ENCODE results near the gene MBTD1. TPM values are rescaled to one million over a fixed set of nuclear protein-coding genes. Genes with fewer than 3 reads are reported as not detected.
A peak's percentile ranks its signal among the peaks of the same experiment; 100 is the strongest.

MBTD1 gene
- polyA plus RNA-seq, 1 of the 3 experiments (the other 2 are of a cell fraction) = 4.6 TPM

GRCh38 chr17:51166198-51166986, 93.5 kb downstream of the MBTD1 start, which contains the start of gene NME2:
TSS of gene NME2 (plus strand) at chr17:51166411. CDS start at chr17:51166831, 420 bp downstream.
- peak within 1 kb of the TSS; percentile 90 for H3K4me2 ChIP-seq
- peak; percentile 100 for DNase-seq
- H3K79me2 ChIP-seq (ENCODE audit: insufficient read depth) = peaks cover 32% of the 10 kb centered on the region
- no peaks in the 10 kb centered on the region for H3K9me3 ChIP-seq
- 0% methylated on average over 30 of the region's 98 CpGs for WGBS (ENCODE audit: low lambda C conversion rate)
- peaks cover 42 to 47% of the 10 kb centered on the region in 2 experiments for H3K36me3 ChIP-seq (replicated peaks in 1 of 2; ENCODE audit: control insufficient read depth in 1 of 2, insufficient read depth in 2 of 2, low read length in 1 of 2)
- no peaks in the 10 kb centered on the region for H3K27me3 ChIP-seq (ENCODE audit: insufficient read depth)
- peak within 1 kb of the TSS; percentile 89 for H3K9ac ChIP-seq
- H3K27ac ChIP-seq (ENCODE audit: low read depth in 2 of 2, low read length in 1 of 2) = peak within 1 kb of the TSS; percentile 69 to 75
- POLR2A ChIA-PET = interaction anchor here (0.7 to 2.4 kb wide), 7 partner anchors 10 to 300 kb away, joined by 3 to 19 read pairs (median 5); partner anchors contain the start of genes NME1, TOB1 and UTP18
- CTCF ChIA-PET = interaction anchor here (0.6 to 5.7 kb wide), 12 partner anchors 8 to 206 kb away, joined by 3 to 61 read pairs (median 4); partner anchors contain the start of genes NME1 and SPAG9
- H2AFZ ChIP-seq (ENCODE audit: low read depth) = peak within 1 kb of the TSS; percentile 83
- H3K4me1 ChIP-seq (ENCODE audit: control insufficient read depth in 1 of 2, insufficient read depth in 2 of 2, low read depth in 1 of 2, low read length in 1 of 2) = peaks cover 4 to 11% of the 10 kb centered on the region in 2 experiments; a peak in 3 of 4 replicates
- H3K4me3 ChIP-seq (ENCODE audit: low read depth in 2 of 2, low read length in 1 of 2) = peak within 1 kb of the TSS; percentile 64 to 95
- H4K20me1 ChIP-seq (ENCODE audit: insufficient read depth) = 0 out of 2 replicates have a peak, but pooled peaks cover 13% of the 10 kb centered on the region
- no peaks in the 10 kb centered on the region for H3K9me2 ChIP-seq
- H3F3A ChIP-seq (replicated peaks; ENCODE audit: insufficient read depth) = peaks cover 39% of the 10 kb centered on the region
- no peak for TF ChIP-seq RXRA (IDR thresholded peaks at IDR 0.05; ENCODE audit: borderline replicate concordance, low read depth)
- TF ChIP-seq GABPA (IDR thresholded peaks at IDR 0.05; ENCODE audit: low read depth) = peak; percentile 70
- peak; percentile 51; the same call in 1 of the 2 replicates for TF ChIP-seq RFX5 (IDR thresholded peaks at IDR 0.05; ENCODE audit: low read length)
- no peak for TF ChIP-seq REST (IDR thresholded peaks at IDR 0.05; ENCODE audit: low read depth, low read length)
- TF ChIP-seq NRF1 (IDR thresholded peaks at IDR 0.05; ENCODE audit: low read depth, low read length) = 0 out of 2 replicates have a peak, but pooled peaks have one; percentile 32
- TF ChIP-seq POLR2AphosphoS5 (IDR thresholded peaks at IDR 0.05; ENCODE audit: low read depth, low read length) = peak; percentile 97
- TF ChIP-seq TEAD4 (IDR thresholded peaks at IDR 0.05; ENCODE audit: borderline replicate concordance, insufficient read depth) = 0 out of 2 replicates have a peak, but pooled peaks have one; percentile 8
- no peak for TF ChIP-seq FOXM1 (IDR thresholded peaks at IDR 0.05; ENCODE audit: low read depth)
- TF ChIP-seq TAF1 (IDR thresholded peaks at IDR 0.05; ENCODE audit: borderline replicate concordance, low read depth, low read length) = peak; percentile 30
- no peak for TF ChIP-seq NFIC (IDR thresholded peaks at IDR 0.05; ENCODE audit: borderline replicate concordance)
- TF ChIP-seq USF1 (IDR thresholded peaks at IDR 0.05; ENCODE audit: borderline replicate concordance, low read depth) = peak; percentile 87
- TF ChIP-seq IRF3 (IDR thresholded peaks at IDR 0.05; ENCODE audit: low read depth, low read length) = no peak
- 0 out of 2 replicates have a peak, but pooled peaks have one; percentile 39 for TF ChIP-seq GATA2 (CRISPR knock-in tag; IDR thresholded peaks at IDR 0.05)
- peak; percentile 68; the same call in 1 of the 2 replicates for TF ChIP-seq USF2 (IDR thresholded peaks at IDR 0.05; ENCODE audit: borderline replicate concordance, low read depth, low read length)
- TF ChIP-seq SIN3A (IDR thresholded peaks at IDR 0.05; ENCODE audit: borderline replicate concordance, low read depth, low read length) = 0 out of 2 replicates have a peak, but pooled peaks have one; percentile 7
- TF ChIP-seq MAX (IDR thresholded peaks at IDR 0.05; ENCODE audit: low read depth) = peak; percentile 92
- no peak for TF ChIP-seq EZH2phosphoT487 (IDR thresholded peaks at IDR 0.05; ENCODE audit: borderline replicate concordance, low read depth)
- peak; percentile 17 for TF ChIP-seq CHD2 (IDR thresholded peaks at IDR 0.05; ENCODE audit: low read length, partially characterized antibody)
- peak; percentile 96 for TF ChIP-seq MXI1 (IDR thresholded peaks at IDR 0.05; ENCODE audit: low read depth, low read length)
- no peak for TF ChIP-seq ZBTB33 (IDR thresholded peaks at IDR 0.05; ENCODE audit: borderline replicate concordance, low read depth)
- TF ChIP-seq ELF1 (IDR thresholded peaks at IDR 0.05) = peak; percentile 17; the same call in 1 of the 2 replicates

Data from SK-N-SH (cell line).